C4-2B (cell line): Measurements from ENCODE around the gene PACSIN2.

ENCODE experiments used
- CTCF ChIP-seq: fragments of 450-650 bp; conservative IDR thresholded peaks from 2 replicates; pipeline ENCODE4 v1.5.1; 2017; ENCODE audit warnings: mild to moderate bottlenecking
- ZFX ChIP-seq: fragments of 450-650 bp; IDR thresholded peaks from 2 replicates; pipeline ENCODE4 v1.6.1; 2017

- no peak for TF ChIP-seq CTCF
- no peak for TF ChIP-seq ZFX
Observed at GRCh38 chr22:42939451-42939881, 75.5 kb downstream of the PACSIN2 start.
